Loucy (cell line): ENCODE data around the gene RESP18.

ENCODE experiments used
- EZH2phosphoT487 ChIP-seq: fragments of 200-600 bp; IDR thresholded peaks from 2 replicates; pipeline ENCODE4 v1.6.1; 2018; ENCODE audit warnings: antibody characterized with exemption, mild to moderate bottlenecking, moderate library complexity, borderline replicate concordance
- TF ChIP-seq, protein P1 (sequence below): fragments of 200-600 bp; sonication (generic); conservative IDR thresholded peaks from 2 replicates; pipeline ENCODE4 v1.5.1; 2014; ENCODE audit warnings: mild to moderate bottlenecking, antibody characterized with exemption, low read length

GRCh38 chr2:219282375-219282774, 50.2 kb downstream of the RESP18 start:
- TF ChIP-seq, protein P1, sequence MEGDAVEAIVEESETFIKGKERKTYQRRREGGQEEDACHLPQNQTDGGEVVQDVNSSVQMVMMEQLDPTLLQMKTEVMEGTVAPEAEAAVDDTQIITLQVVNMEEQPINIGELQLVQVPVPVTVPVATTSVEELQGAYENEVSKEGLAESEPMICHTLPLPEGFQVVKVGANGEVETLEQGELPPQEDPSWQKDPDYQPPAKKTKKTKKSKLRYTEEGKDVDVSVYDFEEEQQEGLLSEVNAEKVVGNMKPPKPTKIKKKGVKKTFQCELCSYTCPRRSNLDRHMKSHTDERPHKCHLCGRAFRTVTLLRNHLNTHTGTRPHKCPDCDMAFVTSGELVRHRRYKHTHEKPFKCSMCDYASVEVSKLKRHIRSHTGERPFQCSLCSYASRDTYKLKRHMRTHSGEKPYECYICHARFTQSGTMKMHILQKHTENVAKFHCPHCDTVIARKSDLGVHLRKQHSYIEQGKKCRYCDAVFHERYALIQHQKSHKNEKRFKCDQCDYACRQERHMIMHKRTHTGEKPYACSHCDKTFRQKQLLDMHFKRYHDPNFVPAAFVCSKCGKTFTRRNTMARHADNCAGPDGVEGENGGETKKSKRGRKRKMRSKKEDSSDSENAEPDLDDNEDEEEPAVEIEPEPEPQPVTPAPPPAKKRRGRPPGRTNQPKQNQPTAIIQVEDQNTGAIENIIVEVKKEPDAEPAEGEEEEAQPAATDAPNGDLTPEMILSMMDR = no peak
- TF ChIP-seq EZH2phosphoT487 = no peak
